ENCODE data around the gene C6orf120. TPM values are rescaled to one million over a fixed set of nuclear protein-coding genes. Genes with fewer than 3 reads are reported as not detected.

Gene C6orf120
- total and polyA plus RNA-seq, 2 donors (not counting 3 experiments of a cell fraction or from before 2014, with no cell fraction given), result 13.8 to 30.1 TPM

- no TSS peak for BruUV-seq (replicated peaks)
- peaks cover 7% of the 10 kb centered on the region for H3K4me1 ChIP-seq (ENCODE audit: control insufficient read depth, extremely low read depth, insufficient read depth, low read length)
- H3K4me2 ChIP-seq (ENCODE audit: insufficient read depth, low read length), result no peak overlapping the region
- H3K4me3 ChIP-seq (replicated peaks in 1 of 3; ENCODE audit: insufficient read depth in 1 of 3, low read depth in 1 of 3, low read length in 3 of 3), result no peak overlapping the region
- no peak overlapping the region for H2AFZ ChIP-seq (ENCODE audit: low read depth, low read length)
- H3K9ac ChIP-seq (replicated peaks; ENCODE audit: extremely low read depth, insufficient read depth, low read length), result no peak overlapping the region
- H3K9me3 ChIP-seq (replicated peaks; ENCODE audit: control insufficient read depth, insufficient read depth, low read length), result no peaks in the 10 kb centered on the region
- intact Hi-C loops (cut with micrococcal nuclease) (no loop called here), dilution Hi-C loops (cut with MboI; ENCODE audit: extremely low pct_ligation_motif_present, low sequenced_read_pairs) (no loop called here)
- ChIA-PET POLR2A (no interaction called here), CTCF (interaction anchor here (1.0 to 1.2 kb wide), 2 partner anchors 15 to 234 kb away, joined by 3 to 5 read pairs; no protein-coding TSS in a partner anchor)
- H3K27me3 ChIP-seq (ENCODE audit: control insufficient read depth in 2 of 2, insufficient read depth in 2 of 2, low read length in 2 of 2), result no peaks in the 10 kb centered on the region
- DNase-seq (ENCODE audit: low read depth, low spot score), result no peak
- peaks cover 11% of the 10 kb centered on the region for H3K79me2 ChIP-seq (ENCODE audit: control insufficient read depth, insufficient read depth, low read length)
- no peaks in the 10 kb centered on the region for H3K36me3 ChIP-seq (ENCODE audit: control insufficient read depth in 2 of 2, extremely low read depth in 1 of 2, insufficient read depth in 2 of 2, low read length in 2 of 2)
- TF ChIP-seq MAX (IDR thresholded peaks at IDR 0.05; ENCODE audit: insufficient read depth, insufficient read length), result no peak
- TF ChIP-seq JUN (IDR thresholded peaks at IDR 0.05; ENCODE audit: borderline replicate concordance, insufficient read depth, insufficient read length, low read depth), result no peak
- no peak for TF ChIP-seq GATA2 (IDR thresholded peaks at IDR 0.05; ENCODE audit: insufficient read depth, insufficient read length, low read depth, low read length)
- TF ChIP-seq POLR2AphosphoS5 (IDR thresholded peaks at IDR 0.05; ENCODE audit: insufficient read depth, low read depth, low read length), result no peak
- TF ChIP-seq, protein P1, sequence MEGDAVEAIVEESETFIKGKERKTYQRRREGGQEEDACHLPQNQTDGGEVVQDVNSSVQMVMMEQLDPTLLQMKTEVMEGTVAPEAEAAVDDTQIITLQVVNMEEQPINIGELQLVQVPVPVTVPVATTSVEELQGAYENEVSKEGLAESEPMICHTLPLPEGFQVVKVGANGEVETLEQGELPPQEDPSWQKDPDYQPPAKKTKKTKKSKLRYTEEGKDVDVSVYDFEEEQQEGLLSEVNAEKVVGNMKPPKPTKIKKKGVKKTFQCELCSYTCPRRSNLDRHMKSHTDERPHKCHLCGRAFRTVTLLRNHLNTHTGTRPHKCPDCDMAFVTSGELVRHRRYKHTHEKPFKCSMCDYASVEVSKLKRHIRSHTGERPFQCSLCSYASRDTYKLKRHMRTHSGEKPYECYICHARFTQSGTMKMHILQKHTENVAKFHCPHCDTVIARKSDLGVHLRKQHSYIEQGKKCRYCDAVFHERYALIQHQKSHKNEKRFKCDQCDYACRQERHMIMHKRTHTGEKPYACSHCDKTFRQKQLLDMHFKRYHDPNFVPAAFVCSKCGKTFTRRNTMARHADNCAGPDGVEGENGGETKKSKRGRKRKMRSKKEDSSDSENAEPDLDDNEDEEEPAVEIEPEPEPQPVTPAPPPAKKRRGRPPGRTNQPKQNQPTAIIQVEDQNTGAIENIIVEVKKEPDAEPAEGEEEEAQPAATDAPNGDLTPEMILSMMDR (IDR thresholded peaks at IDR 0.05; ENCODE audit: extremely low read depth in 1 of 2, insufficient read depth in 1 of 2, low read depth in 1 of 2, low read length in 2 of 2), result no peak
- no peak for TF ChIP-seq MYC (IDR thresholded peaks at IDR 0.05; ENCODE audit: low read depth, low read length)
- no peak for TF ChIP-seq FOS (IDR thresholded peaks at IDR 0.05; ENCODE audit: borderline replicate concordance, insufficient read depth, low read length)
- no peak for TF ChIP-seq EZH2 (IDR thresholded peaks at IDR 0.05; ENCODE audit: borderline replicate concordance, low read depth, low read length, severe bottlenecking)
- TF ChIP-seq POLR2A (IDR thresholded peaks at IDR 0.05; ENCODE audit: low read depth, low read length), result no peak
- H3K9me1 ChIP-seq (replicated peaks; ENCODE audit: control insufficient read depth, extremely low read depth, insufficient read depth, low read length), result no peaks in the 10 kb centered on the region
- no peak for FAIRE-seq
- no peaks in the 10 kb centered on the region for H4K20me1 ChIP-seq (replicated peaks; ENCODE audit: control insufficient read depth, extremely low read depth, insufficient read depth, low read length)
- no peak overlapping the region for H3K27ac ChIP-seq (ENCODE audit: insufficient read depth, low read depth, low read length)
These were observed 44.6 kb downstream of the C6orf120 start for GRCh38 chr6:169746556-169746955.
